Uterus (tissue), 2 donors: Measurements from ENCODE around the gene HSPA1L.

Experiments
- POLR2A ChIP-seq, 2 donors: fragments of 450-650 bp; IDR thresholded peaks; one replicate each; pipeline ENCODE4 v1.6.1; 2016; ENCODE audit warnings: antibody characterized with exemption in 2 of 2, mild to moderate bottlenecking in 1 of 2, moderate library complexity in 1 of 2
- TF ChIP-seq, protein P1 (sequence below), 4 experiments: fragments of 200-600 bp in 2 of 4; fragments of 450-650 bp in 2 of 4; sonication (generic) in 2 of 4; IDR thresholded peaks; one replicate each; pipeline ENCODE4 v1.5.1; 2016 to 2019; ENCODE audit warnings: antibody characterized with exemption in 4 of 4, mild to moderate bottlenecking in 2 of 4, moderate library complexity in 1 of 4

DNA sequence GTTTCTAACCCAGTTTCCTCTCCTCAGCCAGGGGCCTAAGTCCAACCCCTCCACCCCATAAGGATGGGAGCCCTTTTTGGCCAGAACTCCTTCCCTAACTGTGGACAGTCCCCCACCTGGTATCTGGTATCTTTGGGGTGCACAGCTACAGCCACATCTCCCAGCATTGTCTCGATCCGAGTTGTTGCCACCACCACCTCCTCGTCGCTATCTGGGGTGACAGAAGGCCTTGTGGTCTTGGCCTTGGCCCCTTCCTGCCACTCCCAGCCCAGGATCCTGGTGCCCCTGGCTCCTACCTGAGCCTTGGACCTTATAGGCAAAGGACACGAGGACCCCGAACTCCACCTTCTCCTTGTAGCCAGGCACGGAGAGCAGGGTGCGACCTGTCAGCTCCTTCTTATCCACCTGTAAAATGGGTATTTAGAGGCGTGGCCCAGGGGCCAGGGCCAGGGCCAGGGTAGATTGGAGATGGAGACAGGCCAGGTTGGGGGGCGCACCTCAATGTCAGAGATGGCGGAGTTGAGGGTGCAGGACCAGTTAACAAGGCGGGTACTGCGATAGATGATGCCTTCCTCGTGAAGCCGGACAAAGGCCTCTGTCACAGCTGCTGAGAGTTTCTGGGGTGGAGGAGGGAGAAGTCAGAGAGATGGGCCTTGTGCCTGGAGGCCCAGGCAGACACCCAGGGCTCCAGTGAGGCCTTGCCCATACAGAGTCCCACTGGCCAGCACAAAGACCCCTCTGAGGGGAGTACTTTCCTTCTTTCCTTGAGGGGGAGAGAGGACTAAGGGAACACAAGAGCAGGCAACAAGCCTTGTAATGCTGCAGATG, 30.8 kb downstream of the HSPA1L start:
- TF ChIP-seq, protein P1, sequence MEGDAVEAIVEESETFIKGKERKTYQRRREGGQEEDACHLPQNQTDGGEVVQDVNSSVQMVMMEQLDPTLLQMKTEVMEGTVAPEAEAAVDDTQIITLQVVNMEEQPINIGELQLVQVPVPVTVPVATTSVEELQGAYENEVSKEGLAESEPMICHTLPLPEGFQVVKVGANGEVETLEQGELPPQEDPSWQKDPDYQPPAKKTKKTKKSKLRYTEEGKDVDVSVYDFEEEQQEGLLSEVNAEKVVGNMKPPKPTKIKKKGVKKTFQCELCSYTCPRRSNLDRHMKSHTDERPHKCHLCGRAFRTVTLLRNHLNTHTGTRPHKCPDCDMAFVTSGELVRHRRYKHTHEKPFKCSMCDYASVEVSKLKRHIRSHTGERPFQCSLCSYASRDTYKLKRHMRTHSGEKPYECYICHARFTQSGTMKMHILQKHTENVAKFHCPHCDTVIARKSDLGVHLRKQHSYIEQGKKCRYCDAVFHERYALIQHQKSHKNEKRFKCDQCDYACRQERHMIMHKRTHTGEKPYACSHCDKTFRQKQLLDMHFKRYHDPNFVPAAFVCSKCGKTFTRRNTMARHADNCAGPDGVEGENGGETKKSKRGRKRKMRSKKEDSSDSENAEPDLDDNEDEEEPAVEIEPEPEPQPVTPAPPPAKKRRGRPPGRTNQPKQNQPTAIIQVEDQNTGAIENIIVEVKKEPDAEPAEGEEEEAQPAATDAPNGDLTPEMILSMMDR (IDR thresholded peaks at IDR 0.05): no peak
- no peak for TF ChIP-seq POLR2A (IDR thresholded peaks at IDR 0.05)
